A673 (cell line): ENCODE measurements around the gene FMNL1. TPM values are rescaled to one million over a fixed set of nuclear protein-coding genes. Genes with fewer than 3 reads are reported as not detected.

Experiments
- BruUV-seq: library from RNA; stranded (reverse); fragments of 400-500 nt; replicated peaks from 2 replicates; lab custom pipeline; 2021; lab: Mats Ljungman, UMichigan
- CTCF ChIA-PET: fragments of 300-600 bp; sonication (Branson Sonifier 250); formaldehyde crosslinking; loops from one replicate; lab custom pipeline; 2022; ENCODE audit warnings: antibody characterized with exemption; lab: Charles Lee
- POLR2A ChIA-PET: fragments of 300-600 bp; sonication (Branson Sonifier 250); formaldehyde crosslinking; loops from one replicate; lab custom pipeline; 2022; ENCODE audit warnings: antibody characterized with exemption; ENCODE audit not compliant: low non-redundant PET; lab: Charles Lee
- DNase-seq: peaks from one replicate; pipeline ENCODE4 v3.0.0-alpha.2; 2015; ENCODE audit warnings: low spot score
- H3K27ac ChIP-seq: fragments of 200-600 bp; sonication (generic); 2 replicates; pipeline ENCODE4 v1.5.1; 2016; ENCODE audit warnings: mixed run types, low read depth, mild to moderate bottlenecking, mixed read lengths, antibody characterized with exemption, low read length; ENCODE audit not compliant: poor library complexity, severe bottlenecking
- H3K27me3 ChIP-seq: fragments of 200-600 bp; sonication (generic); replicated peaks from 2 replicates; pipeline ENCODE4 v1.6.1; 2017; ENCODE audit warnings: mixed run types, low read depth, mild to moderate bottlenecking, mixed read lengths, antibody characterized with exemption, low read length; ENCODE audit not compliant: insufficient read depth, poor library complexity
- H3K36me3 ChIP-seq: fragments of 200-600 bp; sonication (generic); 2 replicates; pipeline ENCODE4 v1.6.1; 2016; ENCODE audit warnings: mixed run types, mild to moderate bottlenecking, mixed read lengths, antibody characterized with exemption, low read length; ENCODE audit not compliant: insufficient read depth, poor library complexity, severe bottlenecking
- H3K4me1 ChIP-seq: fragments of 200-600 bp; sonication (generic); 2 replicates; pipeline ENCODE4 v1.6.1; 2017; ENCODE audit warnings: mixed run types, mild to moderate bottlenecking, mixed read lengths, antibody characterized with exemption, low read length; ENCODE audit not compliant: insufficient read depth, poor library complexity, severe bottlenecking
- H3K4me3 ChIP-seq: fragments of 200-600 bp; sonication (generic); 2 replicates; pipeline ENCODE4 v1.5.1; 2016; ENCODE audit warnings: low read depth, mixed run types, mild to moderate bottlenecking, mixed read lengths, low read length; ENCODE audit not compliant: poor library complexity, severe bottlenecking
- H3K9me3 ChIP-seq: fragments of 200-600 bp; sonication (generic); 2 replicates; pipeline ENCODE4 v1.6.1; 2016; ENCODE audit warnings: mixed run types, low read depth, mild to moderate bottlenecking, mixed read lengths, antibody characterized with exemption, low read length; ENCODE audit not compliant: poor library complexity, severe bottlenecking
- EZH2 ChIP-seq: fragments of 200-600 bp; sonication (generic); IDR thresholded peaks from 2 replicates; pipeline ENCODE4 v1.6.1; 2017; ENCODE audit warnings: borderline replicate concordance, low read depth, mild to moderate bottlenecking, mixed read lengths, antibody characterized with exemption, low read length; ENCODE audit not compliant: poor library complexity, severe bottlenecking
- intact Hi-C: fragments of 100-400 bp; cut with micrococcal nuclease; formaldehyde crosslinking; loops from one replicate; pipeline ENCODE4 v1.10.0; 2022; ENCODE audit not compliant: unreplicated experiment
- total RNA-seq: library from RNA; stranded (reverse); gene quantifications from 2 replicates; pipeline ENCODE4 v1.2.3, GENCODE V29; 2021
- TF ChIP-seq, protein P1 (sequence below): fragments of 300-800, 200-600 bp; sonication (generic); conservative IDR thresholded peaks from 2 replicates; pipeline ENCODE4 v1.5.1; 2017; ENCODE audit warnings: low read depth, mild to moderate bottlenecking, antibody characterized with exemption, low read length, moderate library complexity, mixed read lengths

FMNL1 gene
- total RNA-seq, 1 experiment from 2014 or later = 1.0 TPM

DNA sequence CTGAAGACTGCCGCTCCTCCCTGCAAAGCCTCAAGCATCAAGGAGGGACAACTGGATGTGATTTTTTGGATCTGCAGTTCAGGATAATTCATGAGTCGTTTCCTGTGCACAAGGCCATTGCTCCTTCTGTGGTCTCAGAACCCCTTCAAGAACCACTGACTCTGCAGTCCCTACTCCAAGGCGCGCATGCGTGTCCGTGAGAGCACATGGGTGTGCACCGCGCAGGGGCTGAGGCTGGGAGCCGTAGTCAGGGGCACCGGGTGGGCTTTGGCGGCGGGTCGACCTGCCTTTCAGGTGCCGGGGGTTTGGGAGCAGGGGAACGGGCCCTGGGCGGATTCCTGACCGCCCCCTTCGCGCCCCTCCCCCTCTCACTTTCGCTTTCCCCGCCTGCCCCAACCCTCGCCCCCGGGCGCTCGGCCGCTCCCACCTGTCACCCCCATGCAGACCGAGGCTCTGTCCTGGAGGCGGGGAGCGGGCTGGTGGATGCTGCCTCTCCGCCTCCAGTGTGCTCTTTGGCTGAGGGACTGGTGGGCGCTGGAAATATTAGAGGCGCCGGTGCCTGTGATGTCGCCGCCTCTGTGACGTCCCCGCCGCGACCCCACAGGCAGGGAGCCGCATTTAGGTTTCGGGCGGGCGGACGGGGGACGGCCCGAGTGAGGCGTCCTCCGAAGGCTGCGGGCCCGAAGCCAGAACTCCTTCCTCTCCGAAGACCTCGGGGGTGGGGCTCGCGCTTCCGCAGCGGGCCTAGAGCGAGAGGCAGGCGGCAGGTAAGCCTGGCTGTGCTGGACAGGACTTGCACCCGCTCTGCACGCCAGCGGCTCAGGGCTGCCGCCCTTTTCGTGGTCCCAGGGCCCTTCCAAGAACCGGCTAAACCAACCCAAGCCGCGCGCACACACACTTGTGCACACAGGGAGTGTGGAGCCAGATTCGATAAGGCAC is 40.2 kb downstream of the FMNL1 start, which contains the start of gene SPATA32:
TSS of gene SPATA32 (minus strand) at position 518 of the 939 bp plus-strand sequence. CDS start at position 440, 78 bp downstream.
- Histone ChIP-seq H3K4me1 (no peaks in the 10 kb centered on the region), H3K27me3 (no peaks in the 10 kb centered on the region), H3K27ac (no peak within 1 kb of the TSS), H3K4me3 (peak within 1 kb of the TSS; percentile 43), H3K9me3 (no peaks in the 10 kb centered on the region), H3K36me3 (no peaks in the 10 kb centered on the region)
- CTCF ChIA-PET = no interaction called here
- intact Hi-C loops = no loop called here
- DNase-seq = peak; percentile 18
- BruUV-seq = no TSS peak
- no peak for TF ChIP-seq EZH2
- TF ChIP-seq, protein P1, sequence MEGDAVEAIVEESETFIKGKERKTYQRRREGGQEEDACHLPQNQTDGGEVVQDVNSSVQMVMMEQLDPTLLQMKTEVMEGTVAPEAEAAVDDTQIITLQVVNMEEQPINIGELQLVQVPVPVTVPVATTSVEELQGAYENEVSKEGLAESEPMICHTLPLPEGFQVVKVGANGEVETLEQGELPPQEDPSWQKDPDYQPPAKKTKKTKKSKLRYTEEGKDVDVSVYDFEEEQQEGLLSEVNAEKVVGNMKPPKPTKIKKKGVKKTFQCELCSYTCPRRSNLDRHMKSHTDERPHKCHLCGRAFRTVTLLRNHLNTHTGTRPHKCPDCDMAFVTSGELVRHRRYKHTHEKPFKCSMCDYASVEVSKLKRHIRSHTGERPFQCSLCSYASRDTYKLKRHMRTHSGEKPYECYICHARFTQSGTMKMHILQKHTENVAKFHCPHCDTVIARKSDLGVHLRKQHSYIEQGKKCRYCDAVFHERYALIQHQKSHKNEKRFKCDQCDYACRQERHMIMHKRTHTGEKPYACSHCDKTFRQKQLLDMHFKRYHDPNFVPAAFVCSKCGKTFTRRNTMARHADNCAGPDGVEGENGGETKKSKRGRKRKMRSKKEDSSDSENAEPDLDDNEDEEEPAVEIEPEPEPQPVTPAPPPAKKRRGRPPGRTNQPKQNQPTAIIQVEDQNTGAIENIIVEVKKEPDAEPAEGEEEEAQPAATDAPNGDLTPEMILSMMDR = no peak
- POLR2A ChIA-PET = no interaction called here

- Histone ChIP-seq H3K4me3 (no peak overlapping the region), H3K9me3 (no peaks in the 10 kb centered on the region), H3K36me3 (no peaks in the 10 kb centered on the region), H3K4me1 (no peaks in the 10 kb centered on the region), H3K27me3 (no peaks in the 10 kb centered on the region), H3K27ac (no peak overlapping the region)
- DNase-seq = no peak
- intact Hi-C loops = no loop called here
- no peak for TF ChIP-seq EZH2
- TF ChIP-seq, protein P1 = no peak
- ChIA-PET CTCF (no interaction called here), POLR2A (no interaction called here)
- BruUV-seq = no TSS peak
These were observed 41.1 kb downstream of the FMNL1 start for GRCh38 chr17:45262516-45263476.

DNA sequence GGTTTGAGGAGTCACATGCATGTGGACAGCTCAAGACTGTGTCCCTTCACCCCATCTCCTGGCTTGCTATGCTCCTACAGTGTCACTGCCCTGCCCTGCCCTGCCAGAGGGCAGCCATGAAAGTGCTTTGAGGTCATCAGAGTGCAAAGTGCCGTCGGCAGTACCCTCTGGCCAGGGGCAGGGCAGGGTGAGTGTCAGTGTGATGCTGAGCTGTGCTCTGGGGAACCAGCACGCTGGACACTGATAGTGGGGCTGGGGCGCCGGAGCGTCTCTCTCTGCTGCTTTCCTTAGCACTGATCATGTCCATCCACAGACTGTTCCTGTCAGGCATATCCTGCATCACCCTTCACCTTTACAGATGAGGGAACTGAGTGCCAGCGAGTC is 41.8 kb downstream of the FMNL1 start:
- BruUV-seq = no TSS peak
- ChIA-PET POLR2A (no interaction called here), CTCF (no interaction called here)
- intact Hi-C loops = no loop called here
- no peaks in the 10 kb centered on the region for H3K9me3 ChIP-seq
- no peaks in the 10 kb centered on the region for H3K36me3 ChIP-seq
- no peak for TF ChIP-seq EZH2
- TF ChIP-seq, protein P1 = no peak
- no peak overlapping the region for H3K4me3 ChIP-seq
- H3K27me3 ChIP-seq = no peaks in the 10 kb centered on the region
- no peaks in the 10 kb centered on the region for H3K4me1 ChIP-seq
- H3K27ac ChIP-seq = no peak overlapping the region
- no peak for DNase-seq
